GM21786 (cell line): ENCODE measurements around the gene MPPE1.
"Not testable (repeated sequence)": the region's sequence is repeated elsewhere in the genome, so short reads cannot be mapped to it uniquely, and the experiment has no call there.

Experiments used
- ATAC-seq: cut with Tn5 transposase; IDR thresholded peaks from one replicate; pipeline ENCODE4 v1.9.1; 2021; ENCODE audit not compliant: unreplicated experiment

Gene MPPE1

GRCh38 chr18:11857177-11857887 lies 50.8 kb downstream of the MPPE1 start:
- ATAC-seq, result no peak

GRCh38 chr18:11854554-11854953 lies 53.6 kb downstream of the MPPE1 start:
- ATAC-seq, result not testable (repeated sequence)

GRCh38 chr18:11851806-11852337 lies 56.2 kb downstream of the MPPE1 start:
- ATAC-seq, result no peak

GRCh38 chr18:11851146-11851805 lies 56.8 kb downstream of the MPPE1 start, which contains the start of gene CHMP1B:
Gene CHMP1B (plus strand): TSS chr18:11851413. CDS start chr18:11851512, 99 bp downstream.
- ATAC-seq, result peak; percentile 91

- peak; percentile 30 for ATAC-seq
These were observed 57.3 kb downstream of the MPPE1 start for GRCh38 chr18:11850821-11851145.

GRCh38 chr18:11849841-11850634 lies 58.1 kb downstream of the MPPE1 start:
- no peak for ATAC-seq

- no peak for ATAC-seq
These were observed 58.8 kb downstream of the MPPE1 start for GRCh38 chr18:11849279-11849678.

DNA sequence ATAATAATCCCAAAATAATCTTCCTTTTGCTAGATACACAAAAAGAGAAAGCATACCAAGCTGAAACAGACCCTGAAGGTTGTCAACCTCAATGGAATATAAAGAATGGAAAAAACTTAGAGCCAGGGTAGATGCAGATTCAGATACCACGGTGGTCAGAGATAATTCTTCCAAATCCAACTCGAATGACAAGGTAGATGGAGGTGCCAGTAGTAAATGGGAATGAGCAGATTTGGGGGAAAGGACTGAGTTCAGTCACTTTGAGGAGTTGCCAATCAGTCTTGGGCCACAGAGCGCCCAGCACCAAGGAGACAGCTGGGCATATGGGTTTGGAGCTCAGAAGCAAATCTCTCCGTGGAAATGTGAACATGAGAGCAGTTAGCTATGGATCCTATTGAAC lies 60.3 kb downstream of the MPPE1 start:
- ATAC-seq, result no peak

DNA sequence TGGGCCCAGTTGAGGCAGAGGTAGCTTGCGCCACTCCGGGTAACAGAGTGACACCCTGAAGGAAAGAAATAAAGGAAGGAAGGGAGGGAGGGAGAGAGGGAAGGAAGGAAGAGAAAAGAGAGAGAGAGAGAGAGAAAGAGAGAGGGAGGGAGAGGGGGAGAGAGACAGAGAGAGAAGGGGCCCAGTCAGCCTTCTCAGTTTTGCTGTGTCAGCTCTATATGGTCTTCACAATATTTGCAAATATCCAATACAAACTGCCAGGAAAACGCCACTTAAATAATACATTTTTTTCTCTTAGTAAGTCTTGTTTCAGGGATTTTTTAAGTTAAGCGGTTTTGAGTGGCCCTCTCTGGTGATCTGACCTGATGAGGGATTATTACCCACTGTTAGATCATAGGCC lies 62.5 kb downstream of the MPPE1 start:
- no peak for ATAC-seq

DNA sequence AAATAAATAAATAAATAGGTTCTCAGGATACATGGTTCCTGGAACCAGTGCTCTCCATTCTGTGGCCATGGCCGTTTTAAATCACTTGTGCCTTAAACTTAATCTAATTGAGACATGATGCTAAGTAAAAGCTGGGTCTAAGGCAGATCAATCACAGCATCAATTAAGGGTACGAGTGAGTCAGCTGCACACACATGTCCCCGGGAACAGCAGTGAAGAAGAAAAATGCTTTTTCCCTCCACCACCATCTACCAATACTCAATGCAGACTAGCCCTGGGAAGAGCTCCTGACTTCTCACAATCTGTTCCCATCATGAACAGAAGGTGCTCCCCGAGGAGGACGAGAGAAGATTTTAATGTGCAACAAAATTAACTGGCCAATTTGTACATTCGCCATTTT lies 63.7 kb downstream of the MPPE1 start:
- no peak for ATAC-seq

- no peak for ATAC-seq
These were observed 65.6 kb downstream of the MPPE1 start for GRCh38 chr18:11842562-11842961.

DNA sequence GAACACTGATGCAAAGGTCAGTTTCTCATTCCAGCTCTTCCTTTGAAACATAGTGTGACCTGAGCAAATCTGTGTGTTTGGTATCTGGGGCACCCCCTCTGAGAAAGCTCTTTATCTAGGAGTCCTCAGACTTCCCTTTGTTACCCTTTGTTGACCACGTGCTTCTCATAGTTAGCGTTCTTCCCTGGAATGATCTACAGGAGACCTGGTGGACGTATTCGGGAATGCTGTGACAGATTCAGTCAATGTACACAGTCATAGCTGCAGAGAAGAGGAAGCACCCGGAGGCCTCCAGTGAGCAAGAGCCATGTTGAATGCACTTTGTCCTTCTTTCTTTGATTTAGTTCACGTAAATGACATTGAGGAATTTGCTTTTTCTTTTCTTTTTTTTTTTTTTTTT lies 67.6 kb downstream of the MPPE1 start:
- no peak for ATAC-seq

GRCh38 chr18:11839556-11839955 lies 68.6 kb downstream of the MPPE1 start:
- no peak for ATAC-seq

DNA sequence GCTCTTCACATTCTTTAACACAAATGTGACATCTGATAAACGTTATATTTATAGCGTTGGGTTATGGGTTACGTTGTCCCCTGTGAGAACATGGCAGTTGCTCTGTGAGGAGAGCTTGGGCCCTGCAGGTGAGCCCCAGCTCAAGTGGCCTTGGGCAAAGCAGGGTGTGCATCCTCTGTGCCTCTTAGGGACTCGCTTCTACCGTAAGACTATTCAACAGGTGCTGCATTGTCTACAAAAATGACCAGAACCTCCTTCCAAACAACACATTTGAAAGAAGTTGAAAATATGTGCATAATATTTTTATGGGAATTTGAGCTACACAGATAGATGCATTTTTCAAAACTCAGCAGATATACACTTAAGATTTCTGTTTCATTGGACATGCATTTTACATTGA lies 73.3 kb downstream of the MPPE1 start:
- no peak for ATAC-seq
